Muscle layer of colon (tissue), 2 donors: Measurements from ENCODE around the gene GCNA.
"Not testable (repeated sequence)": the region's sequence is repeated elsewhere in the genome, so short reads cannot be mapped to it uniquely, and the experiment has no call there.

Source experiments
- H3K27ac ChIP-seq: one replicate; pipeline ENCODE4 v1.7.0; 2013; ENCODE audit warnings: low read depth, mild to moderate bottlenecking, low read length, moderate library complexity
- H3K27me3 ChIP-seq, 2 donors: one replicate each; pipeline ENCODE4 v1.7.0; 2013; ENCODE audit warnings: low read length in 2 of 2, mild to moderate bottlenecking in 2 of 2; ENCODE audit not compliant: insufficient read depth in 2 of 2, control insufficient read depth in 1 of 2
- H3K36me3 ChIP-seq: one replicate; pipeline ENCODE4 v1.7.0; 2013; ENCODE audit warnings: mild to moderate bottlenecking, low read length; ENCODE audit not compliant: insufficient read depth
- H3K4me1 ChIP-seq: one replicate; pipeline ENCODE4 v1.7.0; 2013; ENCODE audit warnings: mild to moderate bottlenecking, low read length; ENCODE audit not compliant: insufficient read depth
- H3K4me3 ChIP-seq, 2 donors: one replicate each; pipeline ENCODE4 v1.7.0; 2013; ENCODE audit warnings: low read length in 2 of 2, low read depth in 1 of 2, mild to moderate bottlenecking in 1 of 2, moderate library complexity in 1 of 2
- H3K9ac ChIP-seq: one replicate; pipeline ENCODE4 v1.7.0; 2013; ENCODE audit warnings: low read length
- H3K9me3 ChIP-seq: one replicate; pipeline ENCODE4 v1.7.0; 2013; ENCODE audit warnings: mild to moderate bottlenecking, low read length
- donor health status: abdominal sarcoma.
- donor health status: Adenocarcinoma of cecum.

GCNA gene

GRCh38 chrX:71629467-71629866 is 51.2 kb downstream of the GCNA start:
- Histone ChIP-seq H3K27me3 (no peaks in the 10 kb centered on the region), H3K9me3 (no peaks in the 10 kb centered on the region), H3K36me3 (no peaks in the 10 kb centered on the region), H3K4me3 (no peak overlapping the region), H3K4me1 (no peaks in the 10 kb centered on the region), H3K27ac (no peak overlapping the region), H3K9ac (no peak overlapping the region)

- Histone ChIP-seq H3K9ac (no peak overlapping the region), H3K9me3 (no peaks in the 10 kb centered on the region), H3K27ac (no peak overlapping the region), H3K36me3 (no peaks in the 10 kb centered on the region), H3K27me3 (no peaks in the 10 kb centered on the region), H3K4me1 (peaks cover 8% of the 10 kb centered on the region), H3K4me3 (no peak overlapping the region)
These were observed 54.9 kb downstream of the GCNA start for GRCh38 chrX:71632923-71633657.

GRCh38 chrX:71634366-71634765 is 56.1 kb downstream of the GCNA start:
- peaks cover 0 to 4% of the 10 kb centered on the region in 2 donors for H3K27me3 ChIP-seq
- H3K27ac ChIP-seq, result no peak overlapping the region
- no peak overlapping the region for H3K4me3 ChIP-seq
- no peaks in the 10 kb centered on the region for H3K9me3 ChIP-seq
- no peak overlapping the region for H3K9ac ChIP-seq
- peaks cover 8% of the 10 kb centered on the region for H3K4me1 ChIP-seq
- no peaks in the 10 kb centered on the region for H3K36me3 ChIP-seq

DNA sequence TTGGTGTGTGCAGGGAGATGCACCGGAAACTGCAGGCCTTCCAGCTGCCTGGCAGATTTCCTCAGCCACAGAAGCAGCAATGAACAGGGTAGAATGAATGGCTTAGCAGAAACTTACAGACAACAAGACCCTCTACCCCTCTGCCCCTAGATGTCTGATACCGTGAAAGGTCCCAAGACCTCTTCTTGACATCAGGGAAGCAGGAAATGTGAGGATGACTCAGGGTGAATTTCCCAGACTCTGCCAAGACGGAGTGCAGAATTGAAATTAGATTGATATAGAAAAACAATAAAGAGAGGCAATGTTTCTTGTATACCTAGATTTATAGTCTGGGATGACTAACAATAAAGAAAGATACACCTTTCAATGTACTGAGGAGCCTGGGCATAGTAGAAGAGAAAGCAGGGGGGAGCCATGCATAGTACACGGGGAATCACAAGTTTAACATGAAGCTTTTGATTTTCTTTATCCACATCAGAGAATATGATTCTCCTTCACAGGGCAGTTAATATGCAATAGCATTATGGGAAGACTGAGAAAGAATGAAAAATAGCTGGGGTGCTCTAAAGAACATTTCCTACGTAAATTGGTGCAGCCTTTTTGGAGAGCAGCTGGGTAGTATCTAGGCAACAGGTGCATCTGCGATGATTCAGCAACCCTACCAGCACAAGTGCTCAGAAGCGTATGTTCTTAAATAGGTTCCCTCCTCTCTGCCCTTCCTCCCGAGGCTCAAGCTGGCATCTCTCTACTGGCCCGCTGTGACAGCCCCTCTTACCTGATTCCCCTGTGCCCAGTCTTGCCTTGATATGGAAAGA is 58.4 kb downstream of the GCNA start:
- Histone ChIP-seq H3K36me3 (no peaks in the 10 kb centered on the region), H3K9ac (no peak overlapping the region), H3K27ac (no peak overlapping the region), H3K27me3 (peaks cover 0 to 5% of the 10 kb centered on the region in 2 donors), H3K9me3 (no peaks in the 10 kb centered on the region), H3K4me1 (peaks cover 8% of the 10 kb centered on the region), H3K4me3 (no peak overlapping the region)

DNA sequence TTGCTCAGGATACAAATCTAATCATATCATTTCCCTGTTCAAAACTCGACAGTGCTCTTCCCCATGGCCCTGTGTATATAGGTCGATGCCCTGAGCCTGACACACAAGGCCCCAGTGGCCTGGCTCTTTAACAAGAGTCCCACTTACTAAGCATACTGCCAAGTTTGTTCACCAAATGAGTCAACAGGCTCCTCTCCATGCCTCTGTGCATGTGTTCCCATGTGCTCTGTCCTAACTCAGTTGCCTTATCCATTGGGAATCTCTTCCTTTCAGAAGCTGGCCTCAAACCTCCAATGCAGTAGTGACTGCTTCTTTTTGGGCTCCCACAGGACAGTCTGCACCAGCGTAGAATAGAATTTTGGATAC is 59.0 kb downstream of the GCNA start:
- no peak overlapping the region for H3K27ac ChIP-seq
- peaks cover 8% of the 10 kb centered on the region for H3K4me1 ChIP-seq
- no peak overlapping the region for H3K9ac ChIP-seq
- peaks cover 0 to 5% of the 10 kb centered on the region in 2 donors for H3K27me3 ChIP-seq
- H3K36me3 ChIP-seq, result no peaks in the 10 kb centered on the region
- H3K4me3 ChIP-seq, result no peak overlapping the region
- no peaks in the 10 kb centered on the region for H3K9me3 ChIP-seq

DNA sequence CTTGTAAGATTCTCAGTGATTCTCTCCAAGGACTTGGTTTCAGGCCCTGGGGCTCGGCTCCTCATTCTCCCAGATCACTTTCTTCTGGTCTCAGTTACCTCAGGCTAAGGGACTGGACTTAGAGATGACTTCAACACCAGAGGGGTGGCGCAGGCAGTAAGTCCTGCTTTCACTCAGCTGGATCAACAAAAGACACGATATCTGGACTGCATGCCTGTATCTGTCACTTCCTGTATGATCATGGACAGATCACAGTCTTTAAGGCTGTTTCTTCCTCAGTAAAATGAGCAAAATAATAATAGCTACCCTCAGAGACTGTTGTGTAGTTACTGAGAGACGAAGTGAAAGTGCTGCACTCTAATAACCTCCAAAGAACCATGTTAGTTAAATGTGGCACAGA is 59.6 kb downstream of the GCNA start:
- H3K9ac ChIP-seq, result no peak overlapping the region
- H3K4me3 ChIP-seq, result no peak overlapping the region
- peaks cover 0 to 5% of the 10 kb centered on the region in 2 donors for H3K27me3 ChIP-seq
- no peak overlapping the region for H3K27ac ChIP-seq
- peaks cover 8% of the 10 kb centered on the region for H3K4me1 ChIP-seq
- H3K9me3 ChIP-seq, result no peaks in the 10 kb centered on the region
- H3K36me3 ChIP-seq, result no peaks in the 10 kb centered on the region

GRCh38 chrX:71638409-71638808 is 60.2 kb downstream of the GCNA start:
- H3K4me3 ChIP-seq, result no peak overlapping the region
- no peak overlapping the region for H3K27ac ChIP-seq
- no peak overlapping the region for H3K9ac ChIP-seq
- peaks cover 0 to 5% of the 10 kb centered on the region in 2 donors for H3K27me3 ChIP-seq
- peaks cover 8% of the 10 kb centered on the region for H3K4me1 ChIP-seq
- no peaks in the 10 kb centered on the region for H3K9me3 ChIP-seq
- H3K36me3 ChIP-seq, result no peaks in the 10 kb centered on the region

DNA sequence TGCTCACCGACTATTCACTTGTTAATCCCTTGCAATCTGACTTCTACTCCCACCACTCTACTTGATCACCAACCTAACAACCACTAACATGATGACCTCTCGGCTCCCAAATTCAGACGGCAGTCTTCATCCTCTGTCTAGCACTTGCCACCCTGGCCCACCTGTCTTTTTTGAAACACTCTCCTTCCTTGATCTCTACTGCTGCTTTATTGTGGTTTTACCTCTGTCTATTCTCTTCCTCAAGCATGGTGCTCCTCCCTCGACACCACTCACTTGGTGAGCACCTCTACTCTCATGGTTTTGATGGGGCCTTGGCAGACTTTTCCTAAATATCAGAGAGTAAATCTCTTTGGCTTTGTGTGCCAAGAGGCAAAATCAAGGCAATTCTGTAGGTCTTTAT is 61.8 kb downstream of the GCNA start:
- H3K9me3 ChIP-seq, result no peaks in the 10 kb centered on the region
- no peak overlapping the region for H3K27ac ChIP-seq
- peaks cover 0 to 5% of the 10 kb centered on the region in 2 donors for H3K27me3 ChIP-seq
- H3K4me1 ChIP-seq, result peaks cover 8% of the 10 kb centered on the region
- no peak overlapping the region for H3K9ac ChIP-seq
- no peaks in the 10 kb centered on the region for H3K36me3 ChIP-seq
- H3K4me3 ChIP-seq, result no peak overlapping the region

DNA sequence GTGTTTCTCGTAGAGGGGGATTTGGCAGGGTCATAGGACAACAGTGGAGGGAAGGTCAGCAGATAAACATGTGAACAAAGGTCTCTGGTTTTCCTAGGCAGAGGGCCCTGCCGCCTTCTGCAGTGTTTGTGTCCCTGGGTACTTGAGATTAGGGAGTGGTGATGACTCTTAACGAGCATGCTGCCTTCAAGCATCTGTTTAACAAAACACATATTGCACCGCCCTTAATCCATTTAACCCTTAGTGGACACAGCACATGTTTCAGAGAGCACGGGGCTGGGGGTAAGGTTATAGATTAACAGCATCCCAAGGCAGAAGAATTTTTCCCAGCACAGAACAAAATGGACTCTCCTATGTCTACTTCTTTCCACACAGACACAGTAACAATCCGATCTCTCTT is 66.2 kb downstream of the GCNA start:
- H3K9ac ChIP-seq, H3K27me3 ChIP-seq, H3K9me3 ChIP-seq, H3K4me1 ChIP-seq, H3K27ac ChIP-seq, H3K4me3 ChIP-seq, H3K36me3 ChIP-seq: not testable (repeated sequence)

DNA sequence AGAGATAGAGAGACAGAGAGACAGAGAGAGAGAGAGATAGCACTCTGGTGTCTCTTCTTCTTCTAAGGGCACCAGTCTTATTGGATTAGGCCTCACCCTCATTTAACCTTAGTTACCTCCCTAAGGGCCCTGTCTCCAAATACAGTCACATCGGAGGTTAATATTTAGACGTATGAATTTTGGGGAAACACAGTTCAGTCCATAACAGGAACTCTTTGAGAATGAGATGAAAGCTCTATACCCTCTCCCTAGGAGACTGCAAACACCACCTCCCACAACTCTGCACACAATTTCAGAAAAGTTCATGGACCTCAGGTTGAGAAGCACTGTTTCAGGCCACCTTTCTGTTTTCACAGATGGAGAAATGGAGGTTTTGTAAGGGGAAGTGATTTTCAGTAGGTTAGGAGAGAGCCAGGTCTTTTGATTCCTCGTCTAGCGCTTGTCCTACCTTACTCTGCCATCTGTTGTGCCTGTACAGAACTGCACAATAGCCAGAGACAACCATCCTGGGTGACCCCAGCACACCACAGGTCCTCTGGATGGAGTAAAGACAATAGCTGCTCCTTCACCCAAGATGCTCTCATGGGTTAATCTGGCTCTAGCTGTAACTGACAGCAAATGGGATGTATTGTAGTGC is 72.2 kb downstream of the GCNA start:
- Histone ChIP-seq H3K4me1 (no peaks in the 10 kb centered on the region), H3K9me3 (no peaks in the 10 kb centered on the region), H3K36me3 (no peaks in the 10 kb centered on the region), H3K4me3 (no peak overlapping the region), H3K27me3 (no peaks in the 10 kb centered on the region), H3K9ac (no peak overlapping the region), H3K27ac (no peak overlapping the region)

- no peaks in the 10 kb centered on the region for H3K4me1 ChIP-seq
- H3K4me3 ChIP-seq, result no peak overlapping the region
- no peaks in the 10 kb centered on the region for H3K27me3 ChIP-seq
- no peak overlapping the region for H3K9ac ChIP-seq
- no peaks in the 10 kb centered on the region for H3K36me3 ChIP-seq
- H3K9me3 ChIP-seq, result no peaks in the 10 kb centered on the region
- no peak overlapping the region for H3K27ac ChIP-seq
These were observed 74.2 kb downstream of the GCNA start for GRCh38 chrX:71652405-71652804.
